HG02870 (cell line): Measurements from ENCODE around the gene LRMDA.
"Not testable (repeated sequence)": the region's sequence is repeated elsewhere in the genome, so short reads cannot be mapped to it uniquely, and the experiment has no call there.

Experiments used
- ATAC-seq: cut with Tn5 transposase; IDR thresholded peaks from one replicate; pipeline ENCODE4 v1.9.1; 2021; ENCODE audit warnings: mild to moderate bottlenecking, moderate library complexity; ENCODE audit not compliant: unreplicated experiment

The LRMDA gene

DNA sequence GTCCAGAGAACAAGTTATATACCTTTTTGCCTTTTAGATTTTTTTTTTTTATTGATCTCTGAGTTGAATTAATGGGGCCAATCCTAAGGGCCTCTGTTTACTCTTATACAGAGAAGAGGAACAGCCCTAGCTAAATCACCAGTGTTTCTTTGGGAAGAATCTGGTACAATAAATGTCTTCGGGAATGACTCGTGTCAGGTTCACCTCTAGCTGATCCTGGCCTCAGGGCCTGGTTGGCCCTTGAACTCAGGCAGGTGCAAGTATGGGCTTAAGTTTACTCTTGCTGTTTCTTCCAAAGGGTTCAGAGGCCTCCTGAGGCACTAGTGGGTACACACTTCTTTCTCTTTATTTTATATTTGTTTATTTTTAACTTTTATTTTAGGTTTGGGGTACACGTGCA, 71.0 kb downstream of the LRMDA start:
- ATAC-seq: no peak

DNA sequence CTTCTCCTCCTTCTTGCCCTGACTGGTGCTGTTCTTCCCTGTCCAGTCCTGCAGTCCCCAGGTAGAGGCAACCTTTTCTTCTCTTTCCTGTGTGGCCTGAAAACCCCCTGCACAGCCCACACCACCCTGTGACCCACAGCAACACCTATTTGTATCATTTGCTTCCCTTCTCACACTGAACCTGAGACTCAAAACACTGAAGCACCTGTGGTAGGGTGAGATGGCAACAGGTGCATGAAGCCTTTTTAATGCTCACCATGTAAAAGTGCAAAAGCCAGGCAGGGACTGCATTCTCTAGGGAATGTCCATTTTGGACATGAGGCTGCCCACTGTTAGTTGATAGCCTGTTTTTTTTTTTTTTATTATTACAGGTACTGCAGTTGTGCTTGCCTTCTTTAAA, 71.4 kb downstream of the LRMDA start:
- no peak for ATAC-seq

DNA sequence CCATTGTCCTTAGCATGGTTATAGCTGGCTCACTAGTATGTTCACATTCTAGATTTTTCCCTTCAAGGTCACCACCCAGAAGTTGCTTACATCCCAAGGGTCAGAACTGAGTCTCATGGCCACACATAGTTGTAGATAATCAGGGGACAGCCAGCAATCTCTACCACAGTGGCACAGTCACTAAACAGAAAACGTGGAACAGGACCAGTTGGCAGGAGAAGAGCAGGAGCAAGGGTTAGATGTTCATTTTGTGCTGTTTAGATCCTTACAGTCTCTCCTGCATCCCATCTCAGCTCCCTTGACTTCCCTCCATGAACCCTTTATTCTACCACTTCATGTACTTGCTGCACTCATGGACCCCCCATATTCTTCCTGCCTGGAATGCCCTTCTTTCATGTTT, 73.9 kb downstream of the LRMDA start:
- no peak for ATAC-seq

DNA sequence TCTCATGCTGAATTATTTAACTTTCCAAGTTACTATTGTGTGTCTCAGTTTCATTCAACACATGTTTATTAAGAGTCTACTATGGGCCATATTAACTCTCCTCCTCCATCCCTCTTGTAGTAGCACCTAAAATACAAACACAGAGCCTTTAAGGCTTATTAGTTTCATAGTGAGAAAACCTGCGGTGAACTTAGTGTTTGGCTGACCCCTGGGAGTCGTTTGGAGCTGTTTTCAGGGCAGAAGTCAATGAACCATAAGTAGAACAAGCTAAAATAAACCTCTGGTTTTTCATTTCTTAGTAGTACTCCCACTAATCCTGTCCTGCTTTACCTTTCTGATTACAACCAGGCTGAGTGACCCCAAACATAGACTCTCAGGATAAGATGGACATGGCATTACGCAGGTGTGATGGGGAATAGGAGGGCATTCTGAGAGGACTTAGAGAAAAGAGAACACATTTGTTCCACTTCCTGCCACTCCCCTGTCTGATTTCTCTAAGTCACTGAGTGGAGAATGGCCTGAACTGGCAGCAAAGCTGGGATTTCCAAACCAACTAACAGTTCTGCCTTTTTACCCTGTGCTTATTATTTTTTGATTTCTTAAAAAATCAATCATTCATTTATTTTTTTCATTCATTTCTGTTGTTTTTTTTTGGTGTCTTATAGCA, 74.5 kb downstream of the LRMDA start:
- peak; percentile 79 for ATAC-seq

DNA sequence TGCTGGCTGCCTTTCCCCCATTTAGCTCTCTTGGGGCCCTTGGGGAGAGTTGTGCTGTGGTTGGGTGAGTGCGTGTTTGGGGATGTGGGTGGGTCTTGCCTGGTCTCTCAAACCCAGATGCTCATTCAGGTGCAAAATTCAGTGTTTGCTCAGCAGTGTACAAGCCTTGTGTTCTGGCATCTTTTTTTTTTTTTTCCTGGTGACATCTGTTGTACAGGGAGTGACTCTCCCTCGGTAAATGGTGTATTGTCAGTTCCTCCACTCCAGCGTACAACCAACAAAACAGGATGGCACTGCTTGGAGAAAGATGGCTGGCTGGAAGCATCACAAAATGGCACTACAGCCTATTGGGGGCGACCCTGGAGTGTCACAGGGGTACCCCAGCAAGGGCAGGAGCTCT, 75.5 kb downstream of the LRMDA start:
- no peak for ATAC-seq

DNA sequence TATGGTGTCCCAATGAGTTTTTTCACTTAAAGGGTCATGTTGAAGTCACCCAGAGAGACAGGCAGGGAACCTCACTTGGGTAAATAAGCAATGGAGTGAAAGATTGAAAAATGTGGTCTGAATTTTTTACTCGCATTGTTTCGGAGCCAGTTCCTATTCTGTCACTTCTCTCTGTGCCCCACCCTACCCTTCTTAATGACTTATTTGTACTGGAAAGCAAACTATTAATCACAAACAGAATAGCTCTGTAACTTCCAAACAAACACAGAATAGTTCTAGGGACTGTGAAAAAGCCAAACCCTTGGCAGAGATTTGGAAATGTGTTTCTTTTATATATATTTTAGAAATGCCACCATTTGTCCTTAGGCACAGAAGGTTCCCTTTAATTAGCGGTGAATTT, 76.0 kb downstream of the LRMDA start:
- ATAC-seq: no peak

DNA sequence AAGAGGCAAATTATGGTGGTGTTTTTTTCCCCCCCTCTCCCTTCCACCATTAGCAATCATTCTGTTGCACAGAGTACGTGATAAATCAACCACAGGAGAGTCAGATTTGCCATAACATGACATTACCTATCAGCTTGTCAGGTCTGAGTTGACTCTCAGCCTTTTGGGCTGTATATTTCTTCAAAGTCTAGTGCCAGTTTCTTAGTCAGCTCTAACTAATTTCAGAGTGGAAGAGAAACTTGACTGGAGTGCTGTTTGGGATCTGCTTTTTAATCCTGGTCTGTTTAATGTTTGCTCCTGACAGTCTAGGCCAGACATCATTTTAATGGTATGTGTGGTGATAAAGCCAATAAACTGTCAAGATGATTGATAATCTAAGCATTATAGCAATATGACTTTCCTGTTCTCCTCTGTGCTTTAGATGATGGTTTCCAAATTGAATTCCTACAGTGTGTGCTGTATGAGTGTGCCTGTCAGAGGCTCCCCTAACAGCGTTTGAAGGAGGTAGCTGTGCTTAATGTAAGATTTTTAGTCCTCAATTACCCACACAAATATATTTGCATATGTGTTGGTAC, 76.9 kb downstream of the LRMDA start:
- no peak for ATAC-seq

- ATAC-seq: no peak
Observed at GRCh38 chr10:75508814-75509306, 77.4 kb downstream of the LRMDA start.

- no peak for ATAC-seq
Observed at GRCh38 chr10:75509706-75510105, 78.3 kb downstream of the LRMDA start.

DNA sequence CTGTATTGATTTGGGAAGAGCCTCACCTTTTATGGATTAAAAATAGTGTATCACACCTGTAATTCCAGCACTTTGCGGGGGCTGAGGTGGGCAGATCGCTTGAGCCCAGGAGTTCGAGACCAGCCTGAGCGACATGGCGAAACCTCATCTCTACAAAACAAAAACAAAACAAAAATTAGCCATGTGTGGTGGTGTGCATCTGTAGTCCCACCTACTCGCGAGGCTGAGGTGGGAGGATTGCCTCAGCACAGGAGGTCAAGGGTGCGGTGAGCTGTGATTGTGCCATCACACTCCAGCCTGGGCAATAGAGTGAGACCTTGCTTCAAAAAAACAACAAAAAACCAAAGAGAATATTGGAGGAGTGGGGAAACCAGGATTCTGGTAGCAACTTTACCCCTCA, 79.6 kb downstream of the LRMDA start:
- ATAC-seq: no peak

GRCh38 chr10:75512203-75512933, 80.9 kb downstream of the LRMDA start:
- no peak for ATAC-seq

DNA sequence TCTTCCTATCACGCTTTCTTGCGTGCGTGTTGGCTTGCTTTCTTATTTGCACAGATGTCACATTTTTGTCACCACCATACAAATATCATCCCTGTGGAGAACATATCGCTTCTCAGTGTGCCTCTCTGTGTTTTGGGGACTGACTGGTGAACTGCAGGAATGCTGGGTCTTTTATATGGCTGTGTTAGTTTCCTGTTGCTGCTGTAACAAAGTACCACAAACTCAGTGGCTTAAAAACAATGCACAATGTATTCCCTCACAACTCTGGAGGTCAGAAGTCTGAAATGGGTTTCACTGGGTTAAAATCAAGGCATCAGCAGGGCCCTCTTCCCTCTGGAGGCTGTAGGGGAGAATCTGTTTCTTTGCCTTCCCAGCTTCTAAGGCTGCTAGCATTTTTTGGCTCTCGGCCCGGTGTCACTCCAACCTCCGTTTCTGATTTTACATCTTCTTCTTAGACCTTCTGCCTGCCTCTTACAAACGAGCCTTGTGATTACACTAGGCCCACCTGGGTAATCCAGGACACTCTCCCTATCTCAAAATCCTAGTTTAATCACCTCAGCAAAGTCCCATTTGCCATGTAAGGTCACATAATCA, 82.0 kb downstream of the LRMDA start:
- no peak for ATAC-seq

DNA sequence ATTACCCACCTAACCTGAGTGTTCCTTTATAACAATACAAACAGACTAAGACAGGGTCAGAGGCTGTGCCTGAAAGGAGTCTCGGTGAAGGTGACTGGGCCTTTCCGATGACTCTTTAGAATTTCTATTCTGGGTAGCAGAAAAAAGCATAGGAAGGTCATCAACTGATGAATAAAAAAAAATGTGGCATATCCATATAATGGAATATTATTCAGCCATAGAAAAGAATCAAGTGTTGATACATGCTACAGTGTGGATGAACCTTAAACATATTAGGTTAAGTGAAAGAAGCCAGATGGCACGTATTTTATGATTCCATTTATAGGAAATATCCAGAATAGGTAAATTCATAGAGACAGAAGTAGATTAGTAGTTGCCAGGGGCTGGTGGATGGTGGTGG, 83.4 kb downstream of the LRMDA start:
- ATAC-seq: no peak

DNA sequence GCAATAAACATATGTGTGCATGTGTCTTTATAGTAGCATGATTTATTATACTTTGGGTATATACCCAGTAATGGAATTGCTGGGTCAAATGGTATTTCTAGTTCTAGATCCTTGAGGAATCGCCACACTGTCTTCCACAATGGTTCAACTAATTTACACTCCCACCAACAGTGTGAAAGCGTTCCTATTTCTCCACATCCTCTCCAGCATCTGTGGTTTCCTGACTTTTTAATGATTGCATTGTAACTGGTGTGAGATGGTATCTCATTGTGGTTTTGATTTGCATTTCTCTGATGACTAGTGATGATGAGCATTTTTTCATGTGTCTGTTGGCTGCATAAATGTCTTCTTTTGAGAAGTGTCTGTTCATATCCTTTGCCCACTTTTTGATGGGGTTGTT, 84.7 kb downstream of the LRMDA start:
- not testable (repeated sequence) for ATAC-seq

GRCh38 chr10:75519213-75519612, 87.8 kb downstream of the LRMDA start:
- ATAC-seq: not testable (repeated sequence)

GRCh38 chr10:75521194-75521829, 89.9 kb downstream of the LRMDA start:
- ATAC-seq: not testable (repeated sequence)

DNA sequence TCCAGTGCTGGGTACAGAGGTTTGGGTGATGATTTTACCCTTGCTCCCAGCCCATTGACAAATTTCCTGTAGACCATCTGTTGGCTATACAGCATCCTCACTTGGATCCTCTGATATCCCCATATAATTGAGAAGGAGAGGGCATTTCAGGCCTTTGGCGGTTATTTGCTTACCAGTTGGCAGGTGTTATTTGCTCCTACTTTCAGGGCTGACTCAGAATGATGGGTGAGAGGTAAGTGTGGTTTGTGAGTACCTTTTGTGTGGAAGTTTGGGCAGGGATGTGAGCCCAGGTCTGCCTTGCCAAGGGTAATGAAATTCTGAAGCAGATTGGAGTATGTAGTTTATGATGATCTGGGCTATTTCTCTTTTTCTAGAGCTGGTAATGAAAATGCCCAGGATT, 93.6 kb downstream of the LRMDA start:
- no peak for ATAC-seq

GRCh38 chr10:75525646-75526045, 94.2 kb downstream of the LRMDA start:
- no peak for ATAC-seq

GRCh38 chr10:75527542-75527941, 96.1 kb downstream of the LRMDA start:
- no peak for ATAC-seq

DNA sequence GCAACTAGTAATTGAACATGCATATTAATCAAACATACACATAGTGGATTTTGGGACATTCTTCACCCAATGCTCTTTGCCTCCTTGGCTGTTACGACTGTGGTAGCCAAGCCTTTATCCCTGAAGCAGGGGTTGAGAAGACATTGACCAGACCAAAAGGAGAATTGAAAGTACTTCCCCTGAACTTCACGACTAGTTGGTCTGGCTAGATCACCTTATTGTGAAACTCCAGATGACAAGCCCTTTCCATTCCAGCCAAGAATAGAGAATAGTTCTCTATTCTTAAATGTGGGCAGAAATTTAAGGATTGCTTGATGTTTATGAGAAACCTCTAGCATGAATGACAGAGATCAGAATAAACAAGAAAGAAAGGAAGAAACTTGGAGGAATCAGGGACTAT, 97.0 kb downstream of the LRMDA start:
- ATAC-seq: no peak

DNA sequence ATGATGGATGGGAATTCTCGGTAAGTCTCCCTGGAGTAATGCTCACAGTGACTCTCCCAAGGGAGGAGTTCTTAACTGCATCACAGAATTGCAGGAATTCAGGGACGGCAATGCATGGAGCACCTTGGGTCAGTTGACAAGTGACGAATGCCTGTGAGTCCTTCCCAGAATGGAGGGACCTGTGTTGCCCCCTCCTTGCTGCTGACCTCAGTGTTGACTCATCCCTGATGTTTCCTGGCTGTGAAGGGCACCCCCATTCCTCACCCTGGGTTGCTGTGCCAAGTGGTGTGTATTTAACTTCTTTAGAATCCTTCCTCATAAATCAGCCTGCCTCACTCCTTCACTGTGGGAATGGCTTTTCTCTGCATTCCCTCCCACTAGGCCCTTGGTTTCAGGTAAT, 98.9 kb downstream of the LRMDA start:
- no peak for ATAC-seq
